Liver (tissue), 9 donors: ENCODE measurements around the gene TNPO3. TPM values are rescaled to one million over a fixed set of nuclear protein-coding genes. Genes with fewer than 3 reads are reported as not detected.
A peak's percentile ranks its signal among the peaks of the same experiment; 100 is the strongest.

Experiments used
- DNase-seq: peaks from one replicate; pipeline ENCODE4 v3.0.0-alpha.2; 2017; ENCODE audit warnings: low spot score
- H3K27ac ChIP-seq, 2 donors: one replicate each; pipeline ENCODE4 v1.7.0; 2013; ENCODE audit warnings: inconsistent platforms in 2 of 2, low read length in 2 of 2, control low read depth in 1 of 2, low read depth in 1 of 2, mild to moderate bottlenecking in 1 of 2
- H3K27me3 ChIP-seq, 4 donors: one replicate each; pipeline versions ENCODE4 v1.6.1 to v1.7.0; 2013; ENCODE audit warnings: low read length in 3 of 4, inconsistent platforms in 1 of 4, mild to moderate bottlenecking in 1 of 4, moderate library complexity in 1 of 4; ENCODE audit not compliant: control insufficient read depth in 4 of 4, insufficient read depth in 4 of 4
- H3K36me3 ChIP-seq, 4 donors: one replicate each; pipeline versions ENCODE4 v1.6.1 to v1.7.0; 2013; ENCODE audit warnings: low read length in 3 of 4, mild to moderate bottlenecking in 3 of 4, low read depth in 1 of 4, moderate library complexity in 1 of 4; ENCODE audit not compliant: control insufficient read depth in 4 of 4, insufficient read depth in 3 of 4
- H3K4me1 ChIP-seq, 4 donors: one replicate each; pipeline versions ENCODE4 v1.6.1 to v1.7.0; 2013; ENCODE audit warnings: low read length in 3 of 4, mild to moderate bottlenecking in 3 of 4, moderate library complexity in 1 of 4; ENCODE audit not compliant: control insufficient read depth in 4 of 4, insufficient read depth in 4 of 4
- H3K4me3 ChIP-seq, 3 donors: one replicate each; pipeline versions ENCODE4 v1.6.1 to v1.7.0; 2013; ENCODE audit warnings: low read length in 3 of 3, control low read depth in 1 of 3, low read depth in 1 of 3, mild to moderate bottlenecking in 1 of 3
- H3K9ac ChIP-seq, 2 donors: one replicate each; pipeline ENCODE4 v1.7.0; 2013; ENCODE audit warnings: low read length in 2 of 2, mild to moderate bottlenecking in 2 of 2, moderate library complexity in 2 of 2, control low read depth in 1 of 2, low read depth in 1 of 2
- H3K9me3 ChIP-seq, 4 donors: one replicate each; pipeline versions ENCODE4 v1.6.1 to v1.7.0; 2013; ENCODE audit warnings: low read length in 3 of 4; ENCODE audit not compliant: control insufficient read depth in 4 of 4
- CTCF ChIP-seq: fragments of 150-350 bp; IDR thresholded peaks from 2 replicates; pipeline ENCODE4 v1.5.1; 2017; ENCODE audit warnings: improper control_type of control experiment, low read depth, low read length; ENCODE audit not compliant: missing input control
- EGR1 ChIP-seq, 2 donors: IDR thresholded peaks; 2 replicates each; pipeline ENCODE4 v1.6.1; 2016 to 2018; ENCODE audit warnings: antibody characterized with exemption in 2 of 2, low read depth in 2 of 2
- FOXA1 ChIP-seq: IDR thresholded peaks from 2 replicates; pipeline ENCODE4 v1.6.1; 2016; ENCODE audit warnings: antibody characterized with exemption
- FOXA2 ChIP-seq: IDR thresholded peaks from 2 replicates; pipeline ENCODE4 v1.6.1; 2016; ENCODE audit warnings: antibody characterized with exemption
- GABPA ChIP-seq, 2 donors: IDR thresholded peaks in 1 of 2; conservative IDR thresholded peaks in 1 of 2; 2 replicates each; pipeline ENCODE4 v1.6.1; 2016; ENCODE audit warnings: antibody characterized with exemption in 2 of 2, mild to moderate bottlenecking in 1 of 2, moderate library complexity in 1 of 2
- HNF4A ChIP-seq, 2 donors: conservative IDR thresholded peaks; 2 replicates each; pipeline ENCODE4 v1.6.1; 2016; ENCODE audit warnings: antibody characterized with exemption in 2 of 2, mild to moderate bottlenecking in 2 of 2
- HNF4G ChIP-seq: IDR thresholded peaks from 2 replicates; pipeline ENCODE4 v1.6.1; 2016; ENCODE audit warnings: antibody characterized with exemption
- JUND ChIP-seq, 2 donors: IDR thresholded peaks; 2 replicates each; pipeline ENCODE4 v1.6.1; 2016; ENCODE audit warnings: antibody characterized with exemption in 2 of 2
- NR2F2 ChIP-seq: IDR thresholded peaks from 2 replicates; pipeline ENCODE4 v1.6.1; 2016; ENCODE audit warnings: antibody characterized with exemption
- RAD21 ChIP-seq, 2 donors: IDR thresholded peaks; 2 replicates each; pipeline ENCODE4 v1.6.1; 2016; ENCODE audit warnings: antibody characterized with exemption in 2 of 2, mild to moderate bottlenecking in 2 of 2
- RXRA ChIP-seq, 2 donors: IDR thresholded peaks; 2 replicates each; pipeline ENCODE4 v1.6.1; 2017 to 2018; ENCODE audit warnings: antibody characterized with exemption in 2 of 2, mild to moderate bottlenecking in 1 of 2
- SP1 ChIP-seq: IDR thresholded peaks from 2 replicates; pipeline ENCODE4 v1.6.1; 2018; ENCODE audit warnings: antibody characterized with exemption, mild to moderate bottlenecking
- TAF1 ChIP-seq: conservative IDR thresholded peaks from 2 replicates; pipeline ENCODE4 v1.6.1; 2016; ENCODE audit warnings: antibody characterized with exemption, mild to moderate bottlenecking
- YY1 ChIP-seq: IDR thresholded peaks from 2 replicates; pipeline ENCODE4 v1.6.1; 2016; ENCODE audit warnings: antibody characterized with exemption, mild to moderate bottlenecking
- ZBTB33 ChIP-seq: IDR thresholded peaks from 2 replicates; pipeline ENCODE4 v1.6.1; 2016; ENCODE audit warnings: antibody characterized with exemption
- WGBS: extraction: QIAGEN DNeasy Blood & Tissue Kit; methylation state at CpG from one replicate; pipeline ENCODE4 v1.1.7; 2013; 5-methylcytosine and 5-hydroxymethylcytosine counted together
- polyA plus RNA-seq, 2 donors: library from polyadenylated mRNA; stranded (reverse) in 1 of 2; unstranded in 1 of 2; fragments of 200-250 nt in 1 of 2; fragments of >200 nt in 1 of 2; fragmentation: Nextera tagmentation in 1 of 2; extraction: Ambion mirVana in 1 of 2; gene quantifications; one replicate each; pipeline versions ENCODE4 v1.2.1 to v1.2.3, GENCODE V29; 2013 to 2015
- total RNA-seq, 2 donors: library from RNA; depleted of rRNA; stranded (reverse); fragments of >200 nt; gene quantifications; one replicate each; pipeline ENCODE4 v1.2.3, GENCODE V29; 2014
- TF ChIP-seq, protein P1 (sequence below): IDR thresholded peaks from 2 replicates; pipeline ENCODE4 v1.6.1; 2016; ENCODE audit warnings: antibody characterized with exemption
- TF ChIP-seq, protein P2 (sequence below): IDR thresholded peaks from 2 replicates; pipeline ENCODE4 v1.6.1; 2016; ENCODE audit warnings: antibody characterized with exemption, mild to moderate bottlenecking
- donor health status: healthy.
- donor health status: healthy.
- donor health status: healthy.
- donor health status: healthy.
- donor health status: healthy.

Gene TNPO3
- total and polyA plus RNA-seq, 4 donors, result 9.2 to 38.9 (median 20.0) TPM

GRCh38 chr7:129017264-129017663 is 37.6 kb downstream of the TNPO3 start (continued):
- no peak for TF ChIP-seq ZBTB33
- no peak for TF ChIP-seq FOXA2
- peak; percentile 21 for TF ChIP-seq SP1
- TF ChIP-seq RXRA (IDR thresholded peaks at IDR 0.05), result peak in 1 of 2 donors; percentile 53
- TF ChIP-seq GABPA (IDR thresholded peaks at IDR 0.05 in 1 of 2, conservative IDR thresholded peaks at IDR 0.05 in 1 of 2), result no peak
- no peak for TF ChIP-seq HNF4G
- no peak for TF ChIP-seq EGR1 (IDR thresholded peaks at IDR 0.05; ENCODE audit: low read depth in 2 of 2)
- TF ChIP-seq, protein P1, sequence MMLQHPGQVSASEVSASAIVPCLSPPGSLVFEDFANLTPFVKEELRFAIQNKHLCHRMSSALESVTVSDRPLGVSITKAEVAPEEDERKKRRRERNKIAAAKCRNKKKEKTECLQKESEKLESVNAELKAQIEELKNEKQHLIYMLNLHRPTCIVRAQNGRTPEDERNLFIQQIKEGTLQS, result no peak
- TF ChIP-seq HNF4A (conservative IDR thresholded peaks at IDR 0.05), result peak in 1 of 2 donors; percentile 19
- TF ChIP-seq NR2F2, result no peak
- TF ChIP-seq FOXA1, result no peak
- TF ChIP-seq YY1, result no peak
- TF ChIP-seq JUND (IDR thresholded peaks at IDR 0.05), result no peak
- TF ChIP-seq RAD21 (IDR thresholded peaks at IDR 0.05), result no peak

DNA sequence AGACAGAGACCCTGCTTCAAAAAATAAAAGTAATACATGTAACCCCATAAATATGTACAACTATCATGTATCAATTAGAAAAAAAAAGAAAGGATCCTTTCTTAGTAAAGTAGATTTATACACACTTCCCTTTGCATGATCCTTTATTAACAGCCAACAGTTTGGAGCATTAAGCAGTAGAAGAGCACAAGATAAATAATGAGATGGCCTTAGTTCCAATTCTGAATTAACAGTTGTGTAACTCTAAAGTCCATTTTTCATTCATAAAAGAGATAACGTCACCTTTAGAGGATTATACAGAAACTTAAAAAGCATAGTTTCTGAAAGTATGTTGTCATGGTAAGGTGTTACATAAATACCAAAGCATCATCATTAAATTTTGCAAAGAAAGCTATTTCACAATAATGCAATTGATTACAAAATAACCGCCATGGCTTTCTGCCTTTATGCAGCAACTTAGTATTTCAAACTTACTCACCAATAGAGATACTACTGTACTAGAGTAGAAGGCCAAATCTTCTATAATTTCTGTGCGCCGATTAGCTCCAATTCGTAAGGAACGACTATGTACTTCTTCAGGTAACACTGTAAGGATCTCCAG is 40.3 kb downstream of the TNPO3 start:
- peaks cover 2 to 34% (median 27%) of the 10 kb centered on the region in 4 donors for H3K4me1 ChIP-seq
- H3K27me3 ChIP-seq, result no peaks in the 10 kb centered on the region
- 74% methylated on average over 6 of the region's 6 CpGs for WGBS
- no peak overlapping the region for H3K4me3 ChIP-seq
- H3K9me3 ChIP-seq, result no peaks in the 10 kb centered on the region
- TF ChIP-seq RXRA (IDR thresholded peaks at IDR 0.05), result peak in 1 of 2 donors; percentile 20
- TF ChIP-seq RAD21 (IDR thresholded peaks at IDR 0.05), result no peak
- TF ChIP-seq TAF1, result peak; percentile 26
- no peak for TF ChIP-seq EGR1 (IDR thresholded peaks at IDR 0.05; ENCODE audit: low read depth in 2 of 2)
- peak; percentile 41 to 43 for TF ChIP-seq HNF4A (conservative IDR thresholded peaks at IDR 0.05)
- TF ChIP-seq FOXA2, result no peak
- TF ChIP-seq YY1, result peak; percentile 40
- TF ChIP-seq GABPA (IDR thresholded peaks at IDR 0.05 in 1 of 2, conservative IDR thresholded peaks at IDR 0.05 in 1 of 2), result no peak
- no peak for TF ChIP-seq FOXA1
- no peak for TF ChIP-seq CTCF
- no peak for TF ChIP-seq HNF4G
- TF ChIP-seq JUND (IDR thresholded peaks at IDR 0.05), result no peak
- no peak overlapping the region for H3K9ac ChIP-seq
- DNase-seq, result no peak
- H3K27ac ChIP-seq, result peak overlapping the region; percentile 33 to 75
- H3K36me3 ChIP-seq, result peaks cover 0 to 5% (median 2%) of the 10 kb centered on the region in 4 donors

GRCh38 chr7:129013048-129013724 is 41.7 kb downstream of the TNPO3 start:
- no peak overlapping the region for H3K4me3 ChIP-seq
- peak overlapping the region; percentile 3 to 75 for H3K27ac ChIP-seq
- peaks cover 0 to 8% (median 2%) of the 10 kb centered on the region in 4 donors for H3K36me3 ChIP-seq
- H3K9ac ChIP-seq, result no peak overlapping the region
- 36% methylated on average over 4 of the region's 4 CpGs for WGBS
- no peaks in the 10 kb centered on the region for H3K27me3 ChIP-seq
- no peaks in the 10 kb centered on the region for H3K9me3 ChIP-seq
- no peak for DNase-seq
- peaks cover 2 to 34% (median 29%) of the 10 kb centered on the region in 4 donors for H3K4me1 ChIP-seq
- TF ChIP-seq, protein P1, result no peak
- no peak for TF ChIP-seq HNF4G
- peak in 1 of 2 donors; percentile 9 for TF ChIP-seq JUND (IDR thresholded peaks at IDR 0.05)
- no peak for TF ChIP-seq GABPA (IDR thresholded peaks at IDR 0.05 in 1 of 2, conservative IDR thresholded peaks at IDR 0.05 in 1 of 2)
- TF ChIP-seq, protein P2, sequence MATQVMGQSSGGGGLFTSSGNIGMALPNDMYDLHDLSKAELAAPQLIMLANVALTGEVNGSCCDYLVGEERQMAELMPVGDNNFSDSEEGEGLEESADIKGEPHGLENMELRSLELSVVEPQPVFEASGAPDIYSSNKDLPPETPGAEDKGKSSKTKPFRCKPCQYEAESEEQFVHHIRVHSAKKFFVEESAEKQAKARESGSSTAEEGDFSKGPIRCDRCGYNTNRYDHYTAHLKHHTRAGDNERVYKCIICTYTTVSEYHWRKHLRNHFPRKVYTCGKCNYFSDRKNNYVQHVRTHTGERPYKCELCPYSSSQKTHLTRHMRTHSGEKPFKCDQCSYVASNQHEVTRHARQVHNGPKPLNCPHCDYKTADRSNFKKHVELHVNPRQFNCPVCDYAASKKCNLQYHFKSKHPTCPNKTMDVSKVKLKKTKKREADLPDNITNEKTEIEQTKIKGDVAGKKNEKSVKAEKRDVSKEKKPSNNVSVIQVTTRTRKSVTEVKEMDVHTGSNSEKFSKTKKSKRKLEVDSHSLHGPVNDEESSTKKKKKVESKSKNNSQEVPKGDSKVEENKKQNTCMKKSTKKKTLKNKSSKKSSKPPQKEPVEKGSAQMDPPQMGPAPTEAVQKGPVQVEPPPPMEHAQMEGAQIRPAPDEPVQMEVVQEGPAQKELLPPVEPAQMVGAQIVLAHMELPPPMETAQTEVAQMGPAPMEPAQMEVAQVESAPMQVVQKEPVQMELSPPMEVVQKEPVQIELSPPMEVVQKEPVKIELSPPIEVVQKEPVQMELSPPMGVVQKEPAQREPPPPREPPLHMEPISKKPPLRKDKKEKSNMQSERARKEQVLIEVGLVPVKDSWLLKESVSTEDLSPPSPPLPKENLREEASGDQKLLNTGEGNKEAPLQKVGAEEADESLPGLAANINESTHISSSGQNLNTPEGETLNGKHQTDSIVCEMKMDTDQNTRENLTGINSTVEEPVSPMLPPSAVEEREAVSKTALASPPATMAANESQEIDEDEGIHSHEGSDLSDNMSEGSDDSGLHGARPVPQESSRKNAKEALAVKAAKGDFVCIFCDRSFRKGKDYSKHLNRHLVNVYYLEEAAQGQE, result no peak
- TF ChIP-seq SP1, result no peak
- TF ChIP-seq CTCF, result no peak
- no peak for TF ChIP-seq TAF1
- no peak for TF ChIP-seq YY1
- no peak for TF ChIP-seq FOXA2
